Embryonic facial prominence (tissue), 1 donor: ENCODE data around the gene MED13.

Source experiments
- DNase-seq: peaks from one replicate; pipeline ENCODE4 v3.0.0-alpha.2; 2016; ENCODE audit errors: extremely low spot score

MED13 gene

GRCh38 chr17:62064791-62065563 is at the start of gene MED13:
TSS of gene MED13 (minus strand) at chr17:62065278. CDS start at chr17:62065205, 73 bp downstream.
- DNase-seq, result no peak

GRCh38 chr17:62112229-62112628 is 47.2 kb upstream of the MED13 start:
- no peak for DNase-seq

GRCh38 chr17:62111562-62112171 is 46.6 kb upstream of the MED13 start:
- no peak for DNase-seq

GRCh38 chr17:62110923-62111484 is 45.9 kb upstream of the MED13 start:
- DNase-seq, result no peak

- no peak for DNase-seq
These were observed 44.8 kb upstream of the MED13 start for GRCh38 chr17:62109924-62110323.

GRCh38 chr17:62109378-62109902 is 44.4 kb upstream of the MED13 start:
- DNase-seq, result no peak

GRCh38 chr17:62105861-62106260 is 40.8 kb upstream of the MED13 start:
- DNase-seq, result no peak

GRCh38 chr17:62105357-62105756 is 40.3 kb upstream of the MED13 start:
- DNase-seq, result no peak

GRCh38 chr17:62101515-62101914 is 36.4 kb upstream of the MED13 start:
- DNase-seq, result no peak

- no peak for DNase-seq
These were observed 36.0 kb upstream of the MED13 start for GRCh38 chr17:62101090-62101489.

GRCh38 chr17:62100055-62100454 is 35.0 kb upstream of the MED13 start:
- no peak for DNase-seq

GRCh38 chr17:62099532-62099931 is 34.5 kb upstream of the MED13 start:
- DNase-seq, result no peak

GRCh38 chr17:62098623-62099231 is 33.6 kb upstream of the MED13 start:
- DNase-seq, result no peak

- no peak for DNase-seq
These were observed 31.3 kb upstream of the MED13 start for GRCh38 chr17:62096401-62096670.

- no peak for DNase-seq
These were observed 29.1 kb upstream of the MED13 start for GRCh38 chr17:62094175-62094574.

GRCh38 chr17:62093188-62094155 is 28.4 kb upstream of the MED13 start:
- DNase-seq, result no peak

GRCh38 chr17:62092784-62093183 is 27.7 kb upstream of the MED13 start:
- DNase-seq, result no peak

- no peak for DNase-seq
These were observed 26.7 kb upstream of the MED13 start for GRCh38 chr17:62091804-62092203.

- DNase-seq, result no peak
These were observed 25.8 kb upstream of the MED13 start for GRCh38 chr17:62090868-62091267.

- no peak for DNase-seq
These were observed 25.1 kb upstream of the MED13 start for GRCh38 chr17:62090021-62090824.

GRCh38 chr17:62089334-62089733 is 24.3 kb upstream of the MED13 start:
- no peak for DNase-seq
